ENCODE results near the gene IL22RA2.

- TF ChIP-seq CTCF (IDR thresholded peaks at IDR 0.05; ENCODE audit: borderline replicate concordance, extremely low read depth, low read length, poor library complexity, severe bottlenecking) (no peak), EZH2 (IDR thresholded peaks at IDR 0.05; ENCODE audit: borderline replicate concordance, low read depth, low read length, severe bottlenecking) (no peak)
These were observed 46.3 kb upstream of the IL22RA2 start for GRCh38 chr6:137219664-137220252.
